SK-N-SH treated with all-trans-retinoic acid at 6 μM for 48 hours (cell line): Measurements from ENCODE around the gene PDGFRB.

ENCODE experiments used
- ATAC-seq: fragments of 200-7000 bp; cut with Tn5 transposase; 3 replicates; pipeline ENCODE4 v1.9.1; 2020; ENCODE audit warnings: mild to moderate bottlenecking, moderate library complexity
- ARNTL ChIP-seq: fragments of 450-650 bp; formaldehyde crosslinking; IDR thresholded peaks from 2 replicates; pipeline ENCODE4 v1.5.0; 2020; ENCODE audit warnings: low read depth, mild to moderate bottlenecking, moderate library complexity, borderline replicate concordance
- BACH2 ChIP-seq: fragments of 250-450 bp; sonication (Bioruptor Pico); IDR thresholded peaks from 2 replicates; pipeline ENCODE4 v1.9.0; 2021; ENCODE audit warnings: mild to moderate bottlenecking, borderline replicate concordance
- CREB5 ChIP-seq: fragments of 250-450 bp; sonication (Bioruptor Pico); IDR thresholded peaks from 2 replicates; pipeline ENCODE4 v1.5.1; 2020; ENCODE audit warnings: low read depth, mild to moderate bottlenecking, moderate library complexity
- CSDC2 ChIP-seq: fragments of 250-450 bp; sonication (Bioruptor Pico); IDR thresholded peaks from 2 replicates; pipeline ENCODE4 v1.5.0; 2020; ENCODE audit warnings: mild to moderate bottlenecking, moderate library complexity
- CSRNP3 ChIP-seq: fragments of 250-450 bp; sonication (Bioruptor Pico); IDR thresholded peaks from 2 replicates; pipeline ENCODE4 v1.5.1; 2021; ENCODE audit warnings: mild to moderate bottlenecking, moderate library complexity
- ESRRG ChIP-seq: fragments of 250-450 bp; sonication (Bioruptor Pico); IDR thresholded peaks from 2 replicates; pipeline ENCODE4 v1.6.1; 2021; ENCODE audit warnings: mild to moderate bottlenecking
- GLIS3 ChIP-seq: fragments of 250-450 bp; sonication (Bioruptor Pico); IDR thresholded peaks from 2 replicates; pipeline ENCODE4 v1.5.0; 2020; ENCODE audit warnings: mild to moderate bottlenecking, moderate library complexity
- ISL1 ChIP-seq: fragments of 250-450 bp; sonication (Bioruptor Pico); IDR thresholded peaks from 2 replicates; pipeline ENCODE4 v2.1.2; 2022; ENCODE audit warnings: mild to moderate bottlenecking, moderate library complexity
- OSR1 ChIP-seq: fragments of 250-450 bp; sonication (Bioruptor Pico); IDR thresholded peaks from 2 replicates; pipeline ENCODE4 v1.8.0; 2022; ENCODE audit warnings: moderate library complexity, mild to moderate bottlenecking, inconsistent platforms
- PATZ1 ChIP-seq: fragments of 250-450 bp; sonication (Bioruptor Pico); IDR thresholded peaks from 2 replicates; pipeline ENCODE4 v1.8.0; 2020; ENCODE audit warnings: mild to moderate bottlenecking, moderate library complexity, borderline replicate concordance
- POU6F1 ChIP-seq: fragments of 250-450 bp; sonication (Bioruptor Pico); IDR thresholded peaks from 2 replicates; pipeline ENCODE4 v1.8.0; 2021; ENCODE audit warnings: low read depth, mild to moderate bottlenecking, moderate library complexity, borderline replicate concordance
- PPARA ChIP-seq: fragments of 250-450 bp; sonication (Bioruptor Pico); IDR thresholded peaks from 2 replicates; pipeline ENCODE4 v1.5.0; 2020; ENCODE audit warnings: mild to moderate bottlenecking, borderline replicate concordance
- RARB ChIP-seq: fragments of 250-450 bp; sonication (Bioruptor Pico); IDR thresholded peaks from 2 replicates; pipeline ENCODE4 v1.8.0; 2021; ENCODE audit warnings: mild to moderate bottlenecking, moderate library complexity
- SNAI2 ChIP-seq: fragments of 250-450 bp; sonication (Bioruptor Pico); IDR thresholded peaks from 2 replicates; pipeline ENCODE4 v1.5.0; 2020; ENCODE audit warnings: mild to moderate bottlenecking, moderate library complexity
- TCF4 ChIP-seq: fragments of 250-450 bp; sonication (Bioruptor Pico); IDR thresholded peaks from 2 replicates; pipeline ENCODE4 v1.8.0; 2021; ENCODE audit warnings: mild to moderate bottlenecking, moderate library complexity, borderline replicate concordance
- TOX ChIP-seq: fragments of 250-450 bp; sonication (Bioruptor Pico); IDR thresholded peaks from 2 replicates; pipeline ENCODE4 v1.8.0; 2021; ENCODE audit warnings: mild to moderate bottlenecking, moderate library complexity, borderline replicate concordance
- TSHZ2 ChIP-seq: fragments of 250-450 bp; sonication (Bioruptor Pico); IDR thresholded peaks from 2 replicates; pipeline ENCODE4 v1.5.0; 2020; ENCODE audit warnings: mild to moderate bottlenecking, moderate library complexity
- ZC3H10 ChIP-seq: fragments of 250-450 bp; sonication (Bioruptor Pico); IDR thresholded peaks from 2 replicates; pipeline ENCODE4 v1.5.1; 2021; ENCODE audit warnings: mild to moderate bottlenecking, moderate library complexity
- ZFP3 ChIP-seq: fragments of 250-450 bp; sonication (Bioruptor Pico); IDR thresholded peaks from 2 replicates; pipeline ENCODE4 v1.5.0; 2020; ENCODE audit warnings: mild to moderate bottlenecking, moderate library complexity
- ZFP30 ChIP-seq: fragments of 450-650 bp; formaldehyde crosslinking; IDR thresholded peaks from 2 replicates; pipeline ENCODE4 v1.5.0; 2022; ENCODE audit warnings: mild to moderate bottlenecking, moderate library complexity
- ZNF565 ChIP-seq: fragments of 450-650 bp; formaldehyde crosslinking; conservative IDR thresholded peaks from 2 replicates; pipeline ENCODE4 v1.5.0; 2020; ENCODE audit warnings: low read depth, mild to moderate bottlenecking, moderate library complexity
- ZNF70 ChIP-seq: fragments of 450-650 bp; formaldehyde crosslinking; IDR thresholded peaks from 2 replicates; pipeline ENCODE4 v1.5.0; 2020; ENCODE audit warnings: mild to moderate bottlenecking, moderate library complexity
- ZNF8 ChIP-seq: fragments of 450-650 bp; formaldehyde crosslinking; IDR thresholded peaks from 2 replicates; pipeline ENCODE4 v1.5.0; 2020; ENCODE audit warnings: mild to moderate bottlenecking, moderate library complexity

PDGFRB gene

GRCh38 chr5:150159741-150160179, 4.1 kb upstream of the PDGFRB start:
- TF ChIP-seq RARB (CRISPR knock-in tag) (no peak), OSR1 (CRISPR knock-in tag) (no peak), ZC3H10 (CRISPR knock-in tag) (no peak), ZFP30 (CRISPR knock-in tag) (no peak), GLIS3 (CRISPR knock-in tag) (no peak), ZNF565 (CRISPR knock-in tag) (no peak)

GRCh38 chr5:150159031-150159430, 3.4 kb upstream of the PDGFRB start:
- no peak for TF ChIP-seq ZFP30 (CRISPR knock-in tag)
- TF ChIP-seq ESRRG (CRISPR knock-in tag): no peak
- TF ChIP-seq ISL1: no peak
- no peak for TF ChIP-seq BACH2
- TF ChIP-seq TCF4 (CRISPR knock-in tag): no peak
- no peak for TF ChIP-seq CSDC2 (CRISPR knock-in tag)
- ATAC-seq: no peak

More at GRCh38 chr5:150159741-150160179, 4.1 kb upstream of the PDGFRB start:
- ATAC-seq: no peak

GRCh38 chr5:150158170-150158949, 2.7 kb upstream of the PDGFRB start:
- peak; percentile 8; the same call in 1 of the 3 replicates for ATAC-seq

More at GRCh38 chr5:150158170-150158949, 2.7 kb upstream of the PDGFRB start:
- TF ChIP-seq TOX (CRISPR knock-in tag) (no peak), TSHZ2 (CRISPR knock-in tag) (0 out of 2 replicates have a peak, but pooled peaks have one; percentile 48), ZNF70 (CRISPR knock-in tag) (no peak), GLIS3 (CRISPR knock-in tag) (no peak), ZFP3 (no peak), CREB5 (CRISPR knock-in tag) (no peak), ZNF565 (CRISPR knock-in tag) (no peak), PATZ1 (CRISPR knock-in tag) (no peak), BACH2 (no peak), ARNTL (CRISPR knock-in tag) (no peak), ISL1 (no peak), OSR1 (CRISPR knock-in tag) (no peak), TCF4 (CRISPR knock-in tag) (peak; percentile 93), CSDC2 (CRISPR knock-in tag) (no peak), PPARA (CRISPR knock-in tag) (no peak), RARB (CRISPR knock-in tag) (no peak), ZNF8 (CRISPR knock-in tag) (no peak), POU6F1 (CRISPR knock-in tag) (no peak), ESRRG (CRISPR knock-in tag) (no peak), ZC3H10 (CRISPR knock-in tag) (no peak), CSRNP3 (CRISPR knock-in tag) (no peak), ZFP30 (CRISPR knock-in tag) (no peak), SNAI2 (0 out of 2 replicates have a peak, but pooled peaks have one; percentile 33)
